HEK293 (cell line): ENCODE measurements around the gene RCC1.

Experiments
- GFI1B ChIP-seq: fragments of 450-650 bp; formaldehyde crosslinking; IDR thresholded peaks from 2 replicates; pipeline ENCODE4 v1.5.1; 2016; ENCODE audit warnings: missing biosample characterization, missing genetic modification characterization
- REPIN1 ChIP-seq: fragments of 450-650 bp; formaldehyde crosslinking; IDR thresholded peaks from 2 replicates; pipeline ENCODE4 v1.5.1; 2017; ENCODE audit warnings: missing biosample characterization, missing genetic modification characterization, low read depth
- SP7 ChIP-seq: fragments of 450-650 bp; formaldehyde crosslinking; IDR thresholded peaks from 2 replicates; pipeline ENCODE4 v1.5.1; 2016; ENCODE audit warnings: missing biosample characterization, missing genetic modification characterization
- ZBTB1 ChIP-seq: fragments of 450-650 bp; formaldehyde crosslinking; IDR thresholded peaks from 2 replicates; pipeline ENCODE4 v1.5.1; 2016; ENCODE audit warnings: missing biosample characterization, missing genetic modification characterization
- ZBTB7A ChIP-seq: fragments of 450-650 bp; formaldehyde crosslinking; IDR thresholded peaks from 2 replicates; pipeline ENCODE4 v1.5.1; 2016; ENCODE audit warnings: low read depth, missing biosample characterization, missing genetic modification characterization
- ZFP69B ChIP-seq: fragments of 450-650 bp; formaldehyde crosslinking; IDR thresholded peaks from 2 replicates; pipeline ENCODE4 v1.5.1; 2016; ENCODE audit warnings: missing biosample characterization, missing genetic modification characterization
- ZNF132 ChIP-seq: fragments of 450-650 bp; formaldehyde crosslinking; IDR thresholded peaks from 2 replicates; pipeline ENCODE4 v1.5.1; 2017; ENCODE audit warnings: missing biosample characterization, missing genetic modification characterization, borderline replicate concordance
- ZNF140 ChIP-seq: fragments of 450-650 bp; formaldehyde crosslinking; IDR thresholded peaks from 2 replicates; pipeline ENCODE4 v1.5.1; 2016; ENCODE audit warnings: missing biosample characterization, missing genetic modification characterization
- ZNF148 ChIP-seq: fragments of 450-650 bp; formaldehyde crosslinking; IDR thresholded peaks from 2 replicates; pipeline ENCODE4 v1.5.0; 2017; ENCODE audit warnings: missing biosample characterization, missing genetic modification characterization, borderline replicate concordance
- ZNF174 ChIP-seq: fragments of 450-650 bp; formaldehyde crosslinking; IDR thresholded peaks from 2 replicates; pipeline ENCODE4 v1.5.0; 2017; ENCODE audit warnings: missing biosample characterization, mild to moderate bottlenecking, missing genetic modification characterization
- ZNF19 ChIP-seq: fragments of 450-650 bp; formaldehyde crosslinking; IDR thresholded peaks from 2 replicates; pipeline ENCODE4; 2016; ENCODE audit warnings: missing biosample characterization, missing genetic modification characterization, low read depth
- ZNF221 ChIP-seq: fragments of 450-650 bp; formaldehyde crosslinking; IDR thresholded peaks from 2 replicates; pipeline ENCODE4 v1.5.1; 2017; ENCODE audit warnings: missing biosample characterization, missing genetic modification characterization, borderline replicate concordance
- ZNF223 ChIP-seq: fragments of 450-650 bp; formaldehyde crosslinking; IDR thresholded peaks from 2 replicates; pipeline ENCODE4 v1.5.1; 2016; ENCODE audit warnings: missing biosample characterization, missing genetic modification characterization
- ZNF341 ChIP-seq: fragments of 450-650 bp; formaldehyde crosslinking; IDR thresholded peaks from 2 replicates; pipeline ENCODE4; 2016; ENCODE audit warnings: low read depth, missing biosample characterization, missing genetic modification characterization
- ZNF354C ChIP-seq: fragments of 450-650 bp; formaldehyde crosslinking; IDR thresholded peaks from 2 replicates; pipeline ENCODE4 v1.5.1; 2016; ENCODE audit warnings: missing biosample characterization, missing genetic modification characterization, low read depth, borderline replicate concordance
- ZNF391 ChIP-seq: fragments of 450-650 bp; formaldehyde crosslinking; IDR thresholded peaks from 2 replicates; pipeline ENCODE4 v1.5.1; 2016; ENCODE audit warnings: low read depth, missing biosample characterization, missing genetic modification characterization, borderline replicate concordance
- ZNF48 ChIP-seq: fragments of 450-650 bp; formaldehyde crosslinking; IDR thresholded peaks from 2 replicates; pipeline ENCODE4 v1.5.1; 2016; ENCODE audit warnings: missing biosample characterization, missing genetic modification characterization
- ZNF501 ChIP-seq: fragments of 450-650 bp; formaldehyde crosslinking; IDR thresholded peaks from 2 replicates; pipeline ENCODE4 v1.5.1; 2016; ENCODE audit warnings: missing biosample characterization, missing genetic modification characterization
- ZNF549 ChIP-seq: fragments of 450-650 bp; IDR thresholded peaks from 2 replicates; pipeline ENCODE4 v1.5.1; 2018; ENCODE audit warnings: missing biosample characterization, missing genetic modification characterization, mild to moderate bottlenecking, inconsistent platforms, moderate library complexity
- ZNF560 ChIP-seq: fragments of 450-650 bp; formaldehyde crosslinking; IDR thresholded peaks from 2 replicates; pipeline ENCODE4 v1.5.1; 2017; ENCODE audit warnings: missing biosample characterization, missing genetic modification characterization, borderline replicate concordance
- ZNF585B ChIP-seq: fragments of 450-650 bp; formaldehyde crosslinking; IDR thresholded peaks from 2 replicates; pipeline ENCODE4 v1.5.1; 2016; ENCODE audit warnings: missing biosample characterization, missing genetic modification characterization
- ZNF621 ChIP-seq: fragments of 450-650 bp; formaldehyde crosslinking; IDR thresholded peaks from 2 replicates; pipeline ENCODE4 v1.5.1; 2017; ENCODE audit warnings: missing biosample characterization, missing genetic modification characterization
- ZNF768 ChIP-seq: fragments of 450-650 bp; formaldehyde crosslinking; IDR thresholded peaks from 2 replicates; pipeline ENCODE4 v1.5.1; 2018; ENCODE audit warnings: missing biosample characterization, mild to moderate bottlenecking, missing genetic modification characterization
- ZNF792 ChIP-seq: fragments of 450-650 bp; formaldehyde crosslinking; IDR thresholded peaks from 2 replicates; pipeline ENCODE4 v1.5.1; 2016; ENCODE audit warnings: missing biosample characterization, missing genetic modification characterization
- TF ChIP-seq, protein P1 (sequence below): fragments of 450-650 bp; formaldehyde crosslinking; IDR thresholded peaks from 2 replicates; pipeline ENCODE4 v1.5.1; 2016; ENCODE audit warnings: missing biosample characterization, missing genetic modification characterization
- TF ChIP-seq, protein P2 (sequence below): fragments of 450-650 bp; formaldehyde crosslinking; IDR thresholded peaks from 2 replicates; pipeline ENCODE4 v1.5.1; 2016; ENCODE audit warnings: missing biosample characterization, missing genetic modification characterization
- TF ChIP-seq, protein P3 (sequence below): fragments of 450-650 bp; formaldehyde crosslinking; IDR thresholded peaks from 2 replicates; pipeline ENCODE4 v1.5.1; 2016; ENCODE audit warnings: missing biosample characterization, missing genetic modification characterization, low read depth
- TF ChIP-seq, protein P4 (sequence below): fragments of 450-650 bp; formaldehyde crosslinking; IDR thresholded peaks from 2 replicates; pipeline ENCODE4 v1.5.1; 2016; ENCODE audit warnings: missing biosample characterization, missing genetic modification characterization
- TF ChIP-seq, protein P5 (sequence below): fragments of 450-650 bp; IDR thresholded peaks from 2 replicates; pipeline ENCODE4 v1.5.1; 2018; ENCODE audit warnings: missing biosample characterization, missing genetic modification characterization
- TF ChIP-seq, protein P6 (sequence below): fragments of 450-650 bp; formaldehyde crosslinking; IDR thresholded peaks from 2 replicates; pipeline ENCODE4 v1.5.1; 2017; ENCODE audit warnings: missing biosample characterization, mild to moderate bottlenecking, missing genetic modification characterization, moderate library complexity

The RCC1 gene

GRCh38 chr1:28518745-28519341 is 13.0 kb downstream of the RCC1 start (continued):
- TF ChIP-seq, protein P1, sequence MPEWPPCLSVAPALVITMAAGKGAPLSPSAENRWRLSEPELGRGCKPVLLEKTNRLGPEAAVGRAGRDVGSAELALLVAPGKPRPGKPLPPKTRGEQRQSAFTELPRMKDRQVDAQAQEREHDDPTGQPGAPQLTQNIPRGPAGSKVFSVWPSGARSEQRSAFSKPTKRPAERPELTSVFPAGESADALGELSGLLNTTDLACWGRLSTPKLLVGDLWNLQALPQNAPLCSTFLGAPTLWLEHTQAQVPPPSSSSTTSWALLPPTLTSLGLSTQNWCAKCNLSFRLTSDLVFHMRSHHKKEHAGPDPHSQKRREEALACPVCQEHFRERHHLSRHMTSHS (tag by site-specific recombination) = no peak
- TF ChIP-seq ZBTB1 (tag by site-specific recombination) = 0 out of 2 replicates have a peak, but pooled peaks have one; percentile 31
- peak; percentile 81; the same call in 1 of the 2 replicates for TF ChIP-seq ZNF223 (tag by site-specific recombination)
- TF ChIP-seq ZNF792 (tag by site-specific recombination) = no peak
- TF ChIP-seq, protein P2, sequence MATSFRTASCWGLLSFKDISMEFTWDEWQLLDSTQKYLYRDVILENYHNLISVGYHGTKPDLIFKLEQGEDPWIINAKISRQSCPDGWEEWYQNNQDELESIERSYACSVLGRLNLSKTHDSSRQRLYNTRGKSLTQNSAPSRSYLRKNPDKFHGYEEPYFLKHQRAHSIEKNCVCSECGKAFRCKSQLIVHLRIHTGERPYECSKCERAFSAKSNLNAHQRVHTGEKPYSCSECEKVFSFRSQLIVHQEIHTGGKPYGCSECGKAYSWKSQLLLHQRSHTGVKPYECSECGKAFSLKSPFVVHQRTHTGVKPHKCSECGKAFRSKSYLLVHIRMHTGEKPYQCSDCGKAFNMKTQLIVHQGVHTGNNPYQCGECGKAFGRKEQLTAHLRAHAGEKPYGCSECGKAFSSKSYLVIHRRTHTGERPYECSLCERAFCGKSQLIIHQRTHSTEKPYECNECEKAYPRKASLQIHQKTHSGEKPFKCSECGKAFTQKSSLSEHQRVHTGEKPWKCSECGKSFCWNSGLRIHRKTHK = no peak
- no peak for TF ChIP-seq ZNF621 (tag by site-specific recombination)
- TF ChIP-seq ZNF19 (tag by site-specific recombination) = no peak
- TF ChIP-seq ZNF391 (tag by site-specific recombination) = 0 out of 2 replicates have a peak, but pooled peaks have one; percentile 15
- no peak for TF ChIP-seq ZNF560 (tag by site-specific recombination)
- peak; percentile 26; the same call in 1 of the 2 replicates for TF ChIP-seq ZNF501 (tag by site-specific recombination)
- TF ChIP-seq ZBTB7A (tag by site-specific recombination) = peak; percentile 44; the same call in 1 of the 2 replicates
- no peak for TF ChIP-seq ZNF174 (tag by site-specific recombination)
- TF ChIP-seq ZNF768 (tag by site-specific recombination) = no peak
- no peak for TF ChIP-seq ZNF140
- TF ChIP-seq, protein P3, sequence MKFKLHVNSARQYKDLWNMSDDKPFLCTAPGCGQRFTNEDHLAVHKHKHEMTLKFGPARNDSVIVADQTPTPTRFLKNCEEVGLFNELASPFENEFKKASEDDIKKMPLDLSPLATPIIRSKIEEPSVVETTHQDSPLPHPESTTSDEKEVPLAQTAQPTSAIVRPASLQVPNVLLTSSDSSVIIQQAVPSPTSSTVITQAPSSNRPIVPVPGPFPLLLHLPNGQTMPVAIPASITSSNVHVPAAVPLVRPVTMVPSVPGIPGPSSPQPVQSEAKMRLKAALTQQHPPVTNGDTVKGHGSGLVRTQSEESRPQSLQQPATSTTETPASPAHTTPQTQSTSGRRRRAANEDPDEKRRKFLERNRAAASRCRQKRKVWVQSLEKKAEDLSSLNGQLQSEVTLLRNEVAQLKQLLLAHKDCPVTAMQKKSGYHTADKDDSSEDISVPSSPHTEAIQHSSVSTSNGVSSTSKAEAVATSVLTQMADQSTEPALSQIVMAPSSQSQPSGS = no peak
- no peak for TF ChIP-seq ZFP69B (tag by site-specific recombination)
- no peak for TF ChIP-seq ZNF549 (tag by site-specific recombination)
- TF ChIP-seq GFI1B (tag by site-specific recombination) = no peak
- no peak for TF ChIP-seq ZNF221 (tag by site-specific recombination)
- TF ChIP-seq ZNF48 (tag by site-specific recombination) = no peak
- no peak for TF ChIP-seq ZNF585B (tag by site-specific recombination)
- TF ChIP-seq REPIN1 = no peak
- no peak for TF ChIP-seq ZNF148
- peak; percentile 80 for TF ChIP-seq ZNF341
- TF ChIP-seq, protein P4, sequence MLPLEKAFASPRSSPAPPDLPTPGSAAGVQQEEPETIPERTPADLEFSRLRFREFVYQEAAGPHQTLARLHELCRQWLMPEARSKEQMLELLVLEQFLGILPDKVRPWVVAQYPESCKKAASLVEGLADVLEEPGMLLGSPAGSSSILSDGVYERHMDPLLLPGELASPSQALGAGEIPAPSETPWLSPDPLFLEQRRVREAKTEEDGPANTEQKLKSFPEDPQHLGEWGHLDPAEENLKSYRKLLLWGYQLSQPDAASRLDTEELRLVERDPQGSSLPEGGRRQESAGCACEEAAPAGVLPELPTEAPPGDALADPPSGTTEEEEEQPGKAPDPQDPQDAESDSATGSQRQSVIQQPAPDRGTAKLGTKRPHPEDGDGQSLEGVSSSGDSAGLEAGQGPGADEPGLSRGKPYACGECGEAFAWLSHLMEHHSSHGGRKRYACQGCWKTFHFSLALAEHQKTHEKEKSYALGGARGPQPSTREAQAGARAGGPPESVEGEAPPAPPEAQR (tag by site-specific recombination) = no peak
- no peak for TF ChIP-seq SP7 (tag by site-specific recombination)
- TF ChIP-seq ZNF132 (tag by site-specific recombination) = no peak
- TF ChIP-seq, protein P5, sequence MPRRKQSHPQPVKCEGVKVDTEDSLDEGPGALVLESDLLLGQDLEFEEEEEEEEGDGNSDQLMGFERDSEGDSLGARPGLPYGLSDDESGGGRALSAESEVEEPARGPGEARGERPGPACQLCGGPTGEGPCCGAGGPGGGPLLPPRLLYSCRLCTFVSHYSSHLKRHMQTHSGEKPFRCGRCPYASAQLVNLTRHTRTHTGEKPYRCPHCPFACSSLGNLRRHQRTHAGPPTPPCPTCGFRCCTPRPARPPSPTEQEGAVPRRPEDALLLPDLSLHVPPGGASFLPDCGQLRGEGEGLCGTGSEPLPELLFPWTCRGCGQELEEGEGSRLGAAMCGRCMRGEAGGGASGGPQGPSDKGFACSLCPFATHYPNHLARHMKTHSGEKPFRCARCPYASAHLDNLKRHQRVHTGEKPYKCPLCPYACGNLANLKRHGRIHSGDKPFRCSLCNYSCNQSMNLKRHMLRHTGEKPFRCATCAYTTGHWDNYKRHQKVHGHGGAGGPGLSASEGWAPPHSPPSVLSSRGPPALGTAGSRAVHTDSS (tag by site-specific recombination) = no peak
- TF ChIP-seq, protein P6, sequence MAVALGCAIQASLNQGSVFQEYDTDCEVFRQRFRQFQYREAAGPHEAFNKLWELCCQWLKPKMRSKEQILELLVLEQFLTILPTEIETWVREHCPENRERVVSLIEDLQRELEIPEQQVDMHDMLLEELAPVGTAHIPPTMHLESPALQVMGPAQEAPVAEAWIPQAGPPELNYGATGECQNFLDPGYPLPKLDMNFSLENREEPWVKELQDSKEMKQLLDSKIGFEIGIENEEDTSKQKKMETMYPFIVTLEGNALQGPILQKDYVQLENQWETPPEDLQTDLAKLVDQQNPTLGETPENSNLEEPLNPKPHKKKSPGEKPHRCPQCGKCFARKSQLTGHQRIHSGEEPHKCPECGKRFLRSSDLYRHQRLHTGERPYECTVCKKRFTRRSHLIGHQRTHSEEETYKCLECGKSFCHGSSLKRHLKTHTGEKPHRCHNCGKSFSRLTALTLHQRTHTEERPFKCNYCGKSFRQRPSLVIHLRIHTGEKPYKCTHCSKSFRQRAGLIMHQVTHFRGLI (tag by site-specific recombination) = no peak
- TF ChIP-seq ZNF354C (tag by site-specific recombination) = no peak
